ENCODE results near the gene UVSSA.

UVSSA gene

GRCh38 chr4:1315306-1315705 lies 31.7 kb upstream of the UVSSA start:
- peaks cover 17% of the 10 kb centered on the region for H3K9me3 Mint-ChIP-seq
- H3K27me3 Mint-ChIP-seq (ENCODE audit: low read depth): no peaks in the 10 kb centered on the region
- TF ChIP-seq, protein P1, sequence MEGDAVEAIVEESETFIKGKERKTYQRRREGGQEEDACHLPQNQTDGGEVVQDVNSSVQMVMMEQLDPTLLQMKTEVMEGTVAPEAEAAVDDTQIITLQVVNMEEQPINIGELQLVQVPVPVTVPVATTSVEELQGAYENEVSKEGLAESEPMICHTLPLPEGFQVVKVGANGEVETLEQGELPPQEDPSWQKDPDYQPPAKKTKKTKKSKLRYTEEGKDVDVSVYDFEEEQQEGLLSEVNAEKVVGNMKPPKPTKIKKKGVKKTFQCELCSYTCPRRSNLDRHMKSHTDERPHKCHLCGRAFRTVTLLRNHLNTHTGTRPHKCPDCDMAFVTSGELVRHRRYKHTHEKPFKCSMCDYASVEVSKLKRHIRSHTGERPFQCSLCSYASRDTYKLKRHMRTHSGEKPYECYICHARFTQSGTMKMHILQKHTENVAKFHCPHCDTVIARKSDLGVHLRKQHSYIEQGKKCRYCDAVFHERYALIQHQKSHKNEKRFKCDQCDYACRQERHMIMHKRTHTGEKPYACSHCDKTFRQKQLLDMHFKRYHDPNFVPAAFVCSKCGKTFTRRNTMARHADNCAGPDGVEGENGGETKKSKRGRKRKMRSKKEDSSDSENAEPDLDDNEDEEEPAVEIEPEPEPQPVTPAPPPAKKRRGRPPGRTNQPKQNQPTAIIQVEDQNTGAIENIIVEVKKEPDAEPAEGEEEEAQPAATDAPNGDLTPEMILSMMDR (IDR thresholded peaks at IDR 0.05; ENCODE audit: unreplicated experiment in 3 of 3): no peak
- H3K4me1 Mint-ChIP-seq: peaks cover 1% of the 10 kb centered on the region
- peaks cover 82% of the 10 kb centered on the region for H3K36me3 Mint-ChIP-seq (ENCODE audit: low read depth)
- no peak overlapping the region for H3K4me3 Mint-ChIP-seq
- H3K27ac Mint-ChIP-seq: no peak overlapping the region

GRCh38 chr4:1315836-1316536 lies 31.0 kb upstream of the UVSSA start:
- TF ChIP-seq, protein P1 (IDR thresholded peaks at IDR 0.05; ENCODE audit: unreplicated experiment in 3 of 3): no peak
- H3K9me3 Mint-ChIP-seq: peaks cover 20% of the 10 kb centered on the region
- H3K4me3 Mint-ChIP-seq: no peak overlapping the region
- H3K36me3 Mint-ChIP-seq (ENCODE audit: low read depth): peaks cover 85% of the 10 kb centered on the region
- H3K4me1 Mint-ChIP-seq: no peaks in the 10 kb centered on the region
- no peak overlapping the region for H3K27ac Mint-ChIP-seq
- H3K27me3 Mint-ChIP-seq (ENCODE audit: low read depth): no peaks in the 10 kb centered on the region

GRCh38 chr4:1316537-1317168 lies 30.4 kb upstream of the UVSSA start:
- peaks cover 20% of the 10 kb centered on the region for H3K9me3 Mint-ChIP-seq
- no peak overlapping the region for H3K27ac Mint-ChIP-seq
- H3K4me1 Mint-ChIP-seq: no peaks in the 10 kb centered on the region
- peaks cover 89% of the 10 kb centered on the region for H3K36me3 Mint-ChIP-seq (ENCODE audit: low read depth)
- TF ChIP-seq, protein P1 (IDR thresholded peaks at IDR 0.05; ENCODE audit: unreplicated experiment in 3 of 3): no peak
- no peaks in the 10 kb centered on the region for H3K27me3 Mint-ChIP-seq (ENCODE audit: low read depth)
- H3K4me3 Mint-ChIP-seq: no peak overlapping the region

- Mint-ChIP-seq H3K9me3 (peaks cover 20% of the 10 kb centered on the region), H3K27me3 (ENCODE audit: low read depth) (no peaks in the 10 kb centered on the region), H3K4me3 (no peak overlapping the region), H3K27ac (no peak overlapping the region), H3K4me1 (no peaks in the 10 kb centered on the region), H3K36me3 (ENCODE audit: low read depth) (peaks cover 90% of the 10 kb centered on the region)
- TF ChIP-seq, protein P1 (IDR thresholded peaks at IDR 0.05; ENCODE audit: unreplicated experiment in 3 of 3): no peak
Measured at GRCh38 chr4:1317177-1318045, 29.6 kb upstream of the UVSSA start.

GRCh38 chr4:1318046-1318375 lies 29.0 kb upstream of the UVSSA start:
- no peaks in the 10 kb centered on the region for H3K4me1 Mint-ChIP-seq
- no peak overlapping the region for H3K4me3 Mint-ChIP-seq
- TF ChIP-seq, protein P1 (IDR thresholded peaks at IDR 0.05; ENCODE audit: unreplicated experiment in 3 of 3): no peak
- H3K27ac Mint-ChIP-seq: no peak overlapping the region
- no peaks in the 10 kb centered on the region for H3K27me3 Mint-ChIP-seq (ENCODE audit: low read depth)
- peaks cover 19% of the 10 kb centered on the region for H3K9me3 Mint-ChIP-seq
- H3K36me3 Mint-ChIP-seq (ENCODE audit: low read depth): peaks cover 86% of the 10 kb centered on the region
